Stimulated activated CD4-positive, alpha-beta T cell treated with anti-CD3 and anti-CD28 coated beads, Interleukin-2, amount 100 ng/mL, for 48 hours (primary cell): ENCODE data around the gene C19orf47.

ENCODE experiments used
- DNase-seq, 2 donors: peaks; one replicate each; pipeline ENCODE4 v3.0.0-alpha.2; 2020

The C19orf47 gene

GRCh38 chr19:40314656-40315055, 33.5 kb downstream of the C19orf47 start:
- DNase-seq: no peak

GRCh38 chr19:40313229-40313983, 34.8 kb downstream of the C19orf47 start:
- DNase-seq: no peak

DNA sequence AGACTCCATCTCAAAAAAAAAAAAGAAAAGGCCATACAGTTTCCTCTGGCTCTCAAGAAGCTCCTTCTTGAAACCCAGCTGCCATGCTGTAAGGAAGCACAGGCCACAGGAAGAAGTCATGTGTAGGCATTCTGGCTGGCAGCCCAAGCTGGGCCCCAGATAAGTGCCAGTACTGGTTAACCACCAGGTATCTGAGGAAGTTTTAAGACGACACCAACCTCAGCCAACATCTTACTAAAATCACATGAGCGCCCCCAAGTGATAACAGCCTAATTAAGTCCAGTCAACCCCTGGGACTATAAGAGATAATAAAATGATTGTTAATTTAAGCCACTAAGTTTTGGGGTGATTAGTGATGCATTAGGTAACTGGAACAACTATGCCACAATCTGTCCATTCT, 35.7 kb downstream of the C19orf47 start:
- DNase-seq: no peak

DNA sequence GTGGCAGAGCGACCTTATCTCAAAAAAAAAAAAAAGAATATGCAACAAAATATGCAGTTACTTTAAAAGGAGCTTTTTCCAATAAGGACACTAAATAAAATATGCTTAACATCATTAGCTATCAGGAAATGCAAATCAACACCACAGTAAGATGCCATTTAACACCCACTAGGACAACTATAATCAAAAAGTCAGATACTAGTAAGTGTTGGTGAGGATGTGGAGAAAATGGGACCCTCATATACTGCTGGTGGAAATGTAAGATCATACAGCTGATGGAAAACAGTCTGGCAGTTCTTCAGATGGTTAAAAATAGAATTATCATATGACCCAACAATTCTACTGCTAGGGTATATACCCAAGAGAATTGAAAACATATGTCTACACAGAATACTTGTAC, 38.5 kb downstream of the C19orf47 start:
- DNase-seq: no peak

DNA sequence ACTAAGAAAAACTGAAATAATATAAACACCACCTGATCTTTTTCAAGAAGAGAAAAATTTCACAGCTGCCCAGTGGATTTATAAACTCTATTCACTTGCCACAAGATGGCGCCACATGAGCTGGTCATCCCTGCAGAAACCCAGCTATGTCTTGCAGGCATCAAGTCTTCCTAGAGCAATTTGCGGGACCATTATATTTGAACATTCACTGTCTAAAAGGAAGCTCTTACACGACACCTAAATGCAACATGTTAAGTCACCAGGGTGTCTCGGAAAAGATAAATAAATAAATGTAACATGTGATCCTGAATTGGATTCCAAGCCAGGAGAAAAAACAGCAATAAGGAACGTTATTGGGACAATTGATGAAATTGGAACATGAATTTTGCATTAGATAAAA, 42.8 kb downstream of the C19orf47 start:
- DNase-seq: peak; percentile 71 to 79

DNA sequence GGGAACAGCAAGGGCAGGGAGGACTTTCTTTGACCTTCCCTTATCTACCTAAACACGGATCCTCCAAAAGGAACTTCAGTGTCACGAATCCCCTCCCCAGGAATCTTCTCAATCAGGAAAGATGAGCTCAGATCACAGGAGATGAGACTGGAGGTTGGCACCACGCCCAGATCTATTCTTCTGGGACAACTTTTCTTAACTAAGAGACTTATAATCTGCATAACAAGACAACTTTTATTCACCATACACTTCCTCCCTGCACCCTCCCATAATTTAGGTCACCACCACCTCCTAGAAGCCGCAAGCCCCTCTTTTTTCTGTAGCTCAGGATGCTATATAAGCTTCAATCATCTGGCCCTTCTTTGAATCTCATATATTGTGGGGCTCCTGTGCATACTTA, 43.9 kb downstream of the C19orf47 start:
- DNase-seq: no peak

DNA sequence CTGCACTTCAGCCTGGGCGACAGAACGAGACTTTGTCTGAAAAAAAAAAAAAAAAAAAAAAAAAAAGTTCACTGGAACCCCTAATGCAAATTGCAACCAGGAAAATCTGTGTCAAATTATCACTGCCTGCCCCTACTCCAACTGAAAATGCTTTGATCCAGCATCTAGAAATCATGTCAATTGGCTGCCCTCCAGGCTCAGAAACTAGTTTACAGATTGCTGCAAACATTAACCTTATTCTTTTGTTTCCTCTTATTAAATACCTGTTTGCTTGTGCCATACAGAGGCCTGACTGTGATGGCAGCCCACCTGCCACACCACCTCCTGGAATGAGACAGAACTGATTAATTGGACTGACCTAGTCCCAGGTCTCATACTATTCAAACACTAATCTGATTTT, 44.4 kb downstream of the C19orf47 start:
- no peak for DNase-seq

- no peak for DNase-seq
Measured at GRCh38 chr19:40302224-40303011, 45.8 kb downstream of the C19orf47 start.

DNA sequence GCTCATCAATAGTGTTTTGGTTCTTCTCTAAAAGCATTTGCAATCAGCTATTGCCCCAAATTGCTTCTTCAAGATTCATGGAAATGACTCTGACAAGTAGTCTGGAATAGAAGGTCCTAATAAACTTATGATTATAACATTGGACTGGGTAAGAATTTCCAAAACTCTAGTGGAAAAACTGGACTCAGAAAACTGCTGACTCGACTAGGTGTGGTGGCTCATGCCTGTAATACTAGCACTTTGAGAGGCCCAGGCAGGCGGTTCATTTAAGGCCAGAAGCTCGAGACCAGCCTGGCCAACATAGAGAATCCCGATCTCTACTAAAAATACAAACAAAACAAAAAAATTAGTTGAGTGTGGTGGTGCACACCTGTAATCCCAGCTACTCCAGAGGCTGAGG, 47.5 kb downstream of the C19orf47 start:
- DNase-seq: no peak

- no peak for DNase-seq
Measured at GRCh38 chr19:40298026-40298425, 50.2 kb downstream of the C19orf47 start.

GRCh38 chr19:40294560-40294959, 53.6 kb downstream of the C19orf47 start:
- no peak for DNase-seq

DNA sequence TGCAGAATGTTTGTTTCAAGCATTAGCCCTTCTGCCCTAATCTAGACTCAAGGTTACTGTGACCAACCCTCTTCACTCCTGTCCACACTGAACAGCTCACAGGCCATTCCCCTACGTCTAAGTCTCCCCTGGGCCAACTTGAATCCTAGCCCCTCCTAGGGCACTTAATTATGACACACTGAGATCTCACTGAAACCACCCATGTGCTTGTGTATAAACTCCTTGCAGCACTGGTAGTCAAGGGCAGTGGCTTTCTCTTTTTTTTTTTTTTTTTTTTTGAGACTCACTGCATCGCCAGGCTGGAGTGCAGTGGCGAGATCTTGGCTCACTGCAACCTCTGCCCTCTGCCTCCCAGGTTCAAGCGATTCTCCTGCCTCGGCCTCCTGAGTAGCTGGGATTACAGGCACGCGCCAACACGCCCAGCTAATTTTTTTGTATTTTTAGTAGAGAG, 61.2 kb downstream of the C19orf47 start:
- no peak for DNase-seq

GRCh38 chr19:40286235-40286970, 61.8 kb downstream of the C19orf47 start:
- no peak for DNase-seq

- peak; percentile 92 to 94 for DNase-seq
Measured at GRCh38 chr19:40285353-40286234, 62.6 kb downstream of the C19orf47 start.

DNA sequence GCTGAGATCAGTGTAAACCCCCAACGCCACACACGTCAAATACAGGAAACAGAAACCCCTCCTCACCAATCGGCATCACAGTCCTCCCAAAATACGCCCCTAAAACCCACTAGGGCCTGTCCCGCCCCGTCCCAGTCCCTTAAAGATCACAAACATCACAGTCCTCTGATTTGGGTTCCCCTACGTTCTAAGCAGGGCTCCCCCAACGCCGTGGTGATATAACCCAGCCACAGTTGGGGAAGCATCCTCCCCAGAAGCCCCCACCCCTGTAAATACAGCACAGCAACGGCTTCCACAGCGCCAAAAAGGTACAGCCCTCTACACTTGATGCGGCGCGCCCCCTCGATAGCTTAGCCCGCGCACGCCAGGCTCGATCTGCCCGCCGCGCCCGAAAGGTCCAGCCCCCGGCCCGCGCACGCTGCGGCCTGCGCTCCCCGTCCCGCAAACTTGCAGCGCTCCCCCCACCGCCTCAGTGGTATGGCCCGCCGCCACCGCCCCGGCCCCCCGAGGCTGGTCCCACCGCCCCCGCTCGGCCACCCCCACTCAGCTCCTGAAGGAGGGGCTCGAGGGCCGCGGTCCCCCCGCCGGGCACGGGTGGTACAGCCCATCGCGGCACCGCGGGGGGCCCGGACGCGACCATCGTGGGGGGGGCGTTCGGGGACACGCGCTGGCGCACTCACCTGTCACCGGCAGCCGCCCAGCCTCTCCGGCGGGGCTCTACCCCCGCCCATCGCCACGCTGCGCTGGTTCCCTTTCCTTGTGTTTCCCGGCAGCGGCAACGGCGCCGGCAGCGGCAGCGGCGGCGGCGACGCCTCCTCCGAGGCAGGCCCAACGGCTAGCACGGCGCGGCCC, 63.5 kb downstream of the C19orf47 start, which contains the start of gene AKT2:
TSS of gene AKT2 (minus strand) at position 845 of the 852 bp plus-strand sequence. CDS start 20,078 bp downstream, outside the sequence.
- peak; percentile 21 to 60 for DNase-seq

- DNase-seq: no peak
Measured at GRCh38 chr19:40284251-40284500, 64.0 kb downstream of the C19orf47 start.

- DNase-seq: no peak
Measured at GRCh38 chr19:40283414-40284250, 64.6 kb downstream of the C19orf47 start.

GRCh38 chr19:40282920-40283319, 65.3 kb downstream of the C19orf47 start:
- DNase-seq: no peak

DNA sequence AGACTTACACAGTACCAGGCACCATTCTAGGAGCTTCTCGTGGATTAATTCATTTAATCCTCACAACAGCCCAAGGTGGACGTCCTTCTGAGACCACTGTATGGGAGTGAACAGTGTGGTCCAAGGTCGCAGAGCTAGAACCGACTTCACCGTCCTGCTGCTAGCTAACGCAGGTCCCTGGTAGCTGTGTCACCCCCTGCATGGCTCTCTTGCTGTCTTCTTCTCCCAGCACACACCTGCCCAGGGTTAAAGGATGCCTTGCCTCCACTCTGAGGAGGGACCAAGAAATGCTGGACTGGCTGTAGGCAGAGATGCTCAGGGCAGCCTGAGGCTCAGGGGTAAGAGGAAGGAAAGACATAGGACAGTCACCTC, 66.0 kb downstream of the C19orf47 start:
- no peak for DNase-seq

- DNase-seq: no peak
Measured at GRCh38 chr19:40281381-40282208, 66.6 kb downstream of the C19orf47 start.
